GM18861 (cell line): ENCODE data around the gene MAPKAP1.
A peak's percentile ranks its signal among the peaks of the same experiment; 100 is the strongest.

ENCODE experiments used
- ATAC-seq: cut with Tn5 transposase; IDR thresholded peaks from one replicate; pipeline ENCODE4 v1.9.1; 2021; ENCODE audit not compliant: unreplicated experiment

Gene MAPKAP1

GRCh38 chr9:125517577-125517976 lies 189.4 kb downstream of the MAPKAP1 start:
- no peak for ATAC-seq

GRCh38 chr9:125515983-125516940 lies 190.7 kb downstream of the MAPKAP1 start:
- ATAC-seq, result no peak

- no peak for ATAC-seq
Measured at GRCh38 chr9:125515281-125515680, 191.7 kb downstream of the MAPKAP1 start.

GRCh38 chr9:125514468-125514867 lies 192.5 kb downstream of the MAPKAP1 start:
- ATAC-seq, result no peak

- ATAC-seq, result peak; percentile 72
Measured at GRCh38 chr9:125513668-125514413, 193.2 kb downstream of the MAPKAP1 start.

- ATAC-seq, result no peak
Measured at GRCh38 chr9:125513303-125513667, 193.7 kb downstream of the MAPKAP1 start.

GRCh38 chr9:125511789-125512660 lies 195.0 kb downstream of the MAPKAP1 start:
- no peak for ATAC-seq

GRCh38 chr9:125510980-125511379 lies 196.0 kb downstream of the MAPKAP1 start:
- ATAC-seq, result no peak

GRCh38 chr9:125509476-125509875 lies 197.5 kb downstream of the MAPKAP1 start:
- no peak for ATAC-seq

- no peak for ATAC-seq
Measured at GRCh38 chr9:125508249-125508648, 198.8 kb downstream of the MAPKAP1 start.

GRCh38 chr9:125507226-125507625 lies 199.8 kb downstream of the MAPKAP1 start:
- no peak for ATAC-seq

GRCh38 chr9:125505988-125506438 lies 201.0 kb downstream of the MAPKAP1 start:
- no peak for ATAC-seq

GRCh38 chr9:125504616-125505015 lies 202.4 kb downstream of the MAPKAP1 start:
- no peak for ATAC-seq

- ATAC-seq, result no peak
Measured at GRCh38 chr9:125497906-125498305, 209.1 kb downstream of the MAPKAP1 start.

- ATAC-seq, result no peak
Measured at GRCh38 chr9:125497478-125497877, 209.5 kb downstream of the MAPKAP1 start.

GRCh38 chr9:125496313-125496834 lies 210.6 kb downstream of the MAPKAP1 start:
- ATAC-seq, result no peak

GRCh38 chr9:125495172-125496119 lies 211.6 kb downstream of the MAPKAP1 start:
- no peak for ATAC-seq

- ATAC-seq, result no peak
Measured at GRCh38 chr9:125494653-125494915, 212.4 kb downstream of the MAPKAP1 start.

GRCh38 chr9:125493881-125494652 lies 212.9 kb downstream of the MAPKAP1 start:
- ATAC-seq, result no peak
